ENCODE results near the gene ZNF337.
"Not testable (repeated sequence)": the region's sequence is repeated elsewhere in the genome, so short reads cannot be mapped to it uniquely, and the experiment has no call there.

DNA sequence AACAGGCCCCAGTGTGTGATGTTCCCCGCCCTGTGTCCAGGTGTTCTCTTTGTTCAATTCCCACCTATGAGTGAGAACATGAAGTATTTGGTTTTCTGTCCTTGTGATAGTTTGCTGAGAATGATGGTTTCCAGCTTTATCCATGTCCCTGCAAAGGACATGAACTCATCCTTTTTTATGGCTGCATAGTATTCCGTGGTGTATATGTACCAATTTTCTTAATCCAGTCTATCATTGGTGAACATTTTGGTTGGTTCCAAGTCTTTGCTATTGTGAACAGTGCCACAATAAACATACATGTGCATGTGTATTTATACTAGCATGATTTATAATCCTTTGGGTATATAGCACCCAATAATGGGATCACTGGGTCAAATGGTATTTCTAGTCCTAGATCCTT lies 66.0 kb downstream of the ZNF337 start:
- not testable (repeated sequence) for TF ChIP-seq CTCF (conservative IDR thresholded peaks at IDR 0.05 in 1 of 2, IDR thresholded peaks at IDR 0.05 in 1 of 2; ENCODE audit: low read depth in 1 of 2, low read length in 2 of 2); EZH2 (IDR thresholded peaks at IDR 0.05; ENCODE audit: low read length, missing control alignments)
